Activated CD8-positive, alpha-beta memory T cell treated with anti-CD3 and anti-CD28 coated beads for 36 hours (primary cell): ENCODE data around the gene IL12RB2. TPM values are rescaled to one million over a fixed set of nuclear protein-coding genes. Genes with fewer than 3 reads are reported as not detected.

ENCODE experiments used
- CTCF ChIA-PET: fragments of 350-600 bp; sonication (Branson Sonifier 250); formaldehyde crosslinking; loops from one replicate; lab custom pipeline; 2021; ENCODE audit warnings: antibody characterized with exemption; lab: Charles Lee
- POLR2A ChIA-PET: fragments of 350-600 bp; sonication (Branson Sonifier 250); formaldehyde crosslinking; loops from one replicate; lab custom pipeline; 2021; ENCODE audit warnings: antibody characterized with exemption; lab: Charles Lee
- total RNA-seq, 2 experiments: library from RNA; stranded (reverse); gene quantifications; one replicate each; pipeline ENCODE4 v1.2.3, GENCODE V29; 2021

Gene IL12RB2
- total RNA-seq, 2 experiments from 2014 or later = 48.3 to 49.9 TPM

DNA sequence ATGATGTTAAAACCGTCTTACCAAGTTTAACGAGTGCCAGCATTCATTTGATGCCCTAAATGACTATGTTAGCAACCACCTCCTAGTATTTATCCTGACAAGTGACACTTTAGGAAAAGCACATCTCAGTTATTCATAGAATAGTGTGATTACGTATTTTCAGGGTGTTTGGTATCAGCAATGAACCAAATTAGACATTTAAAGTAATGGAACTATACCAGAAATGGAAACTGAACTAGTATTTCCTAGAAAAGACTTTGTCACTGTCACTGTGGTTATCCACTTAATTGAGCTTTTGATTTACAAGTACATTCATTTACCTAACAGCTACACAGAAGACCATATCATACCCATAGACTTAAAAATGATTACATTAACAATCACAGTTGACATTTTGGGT lies 3.6 kb upstream of the IL12RB2 start:
- ChIA-PET POLR2A (interaction anchor here (0.6 kb wide), 1 partner anchor 30 kb away, joined by 3 read pairs; no protein-coding TSS in a partner anchor), CTCF (interaction anchor here (1.4 to 2.0 kb wide), 2 partner anchors 29 kb away, joined by 3 to 6 read pairs; no protein-coding TSS in a partner anchor)

DNA sequence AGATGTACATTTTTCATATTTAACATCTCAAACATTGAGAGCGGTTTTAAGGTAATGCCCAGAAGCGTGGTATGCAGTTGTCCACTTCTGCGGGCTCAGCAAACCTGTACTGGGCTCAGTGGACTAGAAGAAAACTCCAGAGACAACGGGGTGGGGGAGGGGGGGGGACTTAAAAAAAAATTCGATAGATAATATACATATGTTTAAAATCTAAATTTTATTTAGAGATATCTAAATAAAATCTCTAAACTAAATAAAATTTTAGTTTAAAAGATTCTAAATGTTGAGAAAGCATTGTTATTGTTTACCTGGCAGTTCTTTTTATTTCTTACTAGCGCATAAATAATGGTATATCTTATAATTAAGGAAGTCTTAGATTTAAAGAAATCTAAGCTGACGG lies 1.1 kb upstream of the IL12RB2 start:
- ChIA-PET POLR2A (interaction anchor here (1.4 kb wide), 1 partner anchor 30 kb away, joined by 7 read pairs; no protein-coding TSS in a partner anchor), CTCF (no interaction called here)

DNA sequence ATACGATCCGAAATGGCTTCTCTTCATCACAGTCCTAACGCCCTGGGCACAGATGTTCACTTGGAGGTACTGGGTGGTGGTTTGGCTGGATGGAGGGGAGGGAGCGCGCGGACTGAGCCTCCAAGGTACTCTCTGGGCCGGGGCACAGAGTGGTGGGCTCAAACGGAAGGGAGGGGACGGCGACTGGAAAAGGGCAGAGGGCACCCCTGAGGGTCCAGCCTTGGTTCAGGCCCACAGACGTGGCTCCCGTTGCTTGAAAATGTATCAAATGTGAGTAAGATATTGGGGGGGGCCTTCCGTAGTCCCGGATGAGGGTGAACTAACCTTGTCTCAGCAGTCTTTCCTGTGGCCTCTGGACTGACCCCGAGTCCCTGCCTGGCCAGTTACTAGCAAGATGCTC lies 463 bp downstream of the IL12RB2 start:
- POLR2A ChIA-PET = interaction anchor here (0.6 to 1.4 kb wide), 2 partner anchors 24 to 29 kb away, joined by 7 read pairs; no protein-coding TSS in a partner anchor
- CTCF ChIA-PET = no interaction called here

DNA sequence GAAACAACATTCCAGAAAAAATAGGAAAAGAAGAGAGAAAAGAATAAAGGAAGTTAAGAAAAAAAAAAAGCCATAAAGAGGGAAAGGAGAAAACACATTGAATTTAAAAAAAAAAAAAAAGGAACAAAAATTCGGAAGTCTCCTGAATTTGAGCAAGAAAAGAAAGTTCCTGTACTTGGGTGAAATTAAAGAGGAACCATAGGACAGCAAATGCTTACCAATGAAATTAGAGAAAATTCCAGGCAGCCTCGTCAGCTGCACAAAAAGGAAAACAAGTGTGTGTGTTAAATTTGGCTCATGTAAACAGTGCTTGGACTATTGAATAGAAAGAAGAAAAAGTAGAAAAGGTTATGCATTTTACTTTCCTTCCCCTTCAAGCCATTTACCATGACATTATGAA lies 4.9 kb downstream of the IL12RB2 start:
- POLR2A ChIA-PET = no interaction called here
- CTCF ChIA-PET = no interaction called here

DNA sequence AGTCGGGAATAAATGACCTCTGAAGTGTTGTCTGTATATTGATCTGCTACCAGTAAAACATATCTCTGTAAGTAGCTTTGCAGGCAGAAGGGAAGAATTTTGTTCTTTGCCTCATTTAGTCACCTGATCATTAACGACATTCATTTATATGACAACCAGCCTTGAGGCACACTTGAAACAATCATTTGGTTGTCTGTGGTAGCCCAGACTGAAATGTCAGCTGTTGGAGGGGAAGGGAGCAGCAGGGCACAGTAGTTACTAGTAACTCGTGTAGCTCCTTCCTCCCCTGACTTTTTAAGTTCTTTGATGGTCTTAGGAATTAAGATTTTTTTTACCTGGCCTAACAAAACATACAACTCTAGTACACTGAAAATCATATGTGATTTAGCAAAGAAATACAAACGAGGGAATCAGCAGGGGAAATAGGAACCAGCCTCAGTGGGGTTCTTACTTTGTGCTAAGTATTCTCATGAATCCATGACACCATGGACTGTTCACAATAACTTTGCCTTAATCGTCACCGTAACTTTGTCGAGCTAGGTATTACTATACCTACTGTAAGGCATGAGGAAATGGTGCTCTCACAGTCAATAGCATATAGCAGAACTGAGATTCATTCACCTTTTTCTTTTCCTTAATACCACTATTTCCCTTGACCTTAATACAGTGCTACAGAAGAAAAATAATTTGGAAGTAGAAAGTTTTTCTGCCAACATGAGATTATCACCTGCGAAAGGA lies 6.4 kb downstream of the IL12RB2 start:
- ChIA-PET POLR2A (interaction anchor here (0.6 to 0.8 kb wide), 2 partner anchors 19 to 111 kb away, joined by 3 to 5 read pairs; no protein-coding TSS in a partner anchor), CTCF (interaction anchor here (0.6 to 1.2 kb wide), 2 partner anchors 13 to 39 kb away, joined by 3 read pairs; no protein-coding TSS in a partner anchor)

DNA sequence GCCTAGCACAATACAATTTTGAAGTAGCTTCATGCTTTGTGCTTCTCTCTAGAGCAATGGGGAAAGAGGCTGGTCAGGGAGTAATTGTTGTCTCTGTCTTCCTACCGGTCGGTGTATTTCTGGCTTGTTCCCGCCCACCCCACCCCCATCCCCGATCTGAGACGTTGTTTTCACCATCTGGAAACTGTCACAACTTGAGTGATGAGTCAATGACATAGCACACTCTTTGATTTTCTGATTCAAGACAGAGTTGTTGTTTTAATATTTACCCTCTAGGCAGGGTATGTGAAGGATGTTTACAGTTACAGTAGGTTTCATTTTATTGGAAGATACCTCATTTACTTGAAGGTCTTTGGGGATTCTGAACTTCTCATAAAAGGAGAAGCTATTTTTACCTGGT lies 7.0 kb downstream of the IL12RB2 start:
- POLR2A ChIA-PET = no interaction called here
- CTCF ChIA-PET = interaction anchor here (0.6 to 1.2 kb wide), 2 partner anchors 12 to 40 kb away, joined by 3 read pairs; no protein-coding TSS in a partner anchor

DNA sequence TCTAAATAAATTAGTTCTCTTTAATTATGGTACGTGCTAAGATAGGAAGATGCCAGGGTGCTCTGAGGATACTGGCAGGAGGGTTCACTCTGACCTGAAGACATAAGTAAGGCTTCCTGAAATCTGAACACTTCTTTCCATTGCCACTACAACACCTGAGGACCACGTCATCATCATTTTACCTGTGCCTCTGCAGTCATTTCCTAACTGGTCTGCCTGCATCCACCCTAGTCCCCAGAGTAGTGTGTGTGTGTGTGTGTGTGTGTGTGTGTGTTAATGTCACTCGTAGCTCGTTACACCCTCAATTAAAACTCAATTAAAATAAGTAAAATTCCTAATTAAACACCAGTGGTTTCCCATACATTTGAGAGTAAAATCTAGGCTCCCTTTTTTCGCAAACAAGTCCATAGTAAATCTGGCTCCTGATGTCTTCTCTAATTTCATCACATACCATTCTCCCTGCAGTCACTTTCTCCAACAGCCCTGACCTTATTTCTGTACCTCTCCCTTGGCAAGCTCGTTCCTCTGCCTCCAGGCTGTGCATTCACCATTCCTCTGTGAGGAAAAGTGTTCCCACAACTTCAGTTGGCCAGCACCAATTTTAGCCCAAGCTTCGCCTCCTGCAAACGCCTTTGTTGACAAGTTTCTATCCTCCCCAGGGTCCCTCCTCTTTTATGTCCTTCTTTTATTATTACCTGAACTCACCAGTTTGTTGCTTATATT lies 8.7 kb downstream of the IL12RB2 start:
- POLR2A ChIA-PET = no interaction called here
- CTCF ChIA-PET = no interaction called here

DNA sequence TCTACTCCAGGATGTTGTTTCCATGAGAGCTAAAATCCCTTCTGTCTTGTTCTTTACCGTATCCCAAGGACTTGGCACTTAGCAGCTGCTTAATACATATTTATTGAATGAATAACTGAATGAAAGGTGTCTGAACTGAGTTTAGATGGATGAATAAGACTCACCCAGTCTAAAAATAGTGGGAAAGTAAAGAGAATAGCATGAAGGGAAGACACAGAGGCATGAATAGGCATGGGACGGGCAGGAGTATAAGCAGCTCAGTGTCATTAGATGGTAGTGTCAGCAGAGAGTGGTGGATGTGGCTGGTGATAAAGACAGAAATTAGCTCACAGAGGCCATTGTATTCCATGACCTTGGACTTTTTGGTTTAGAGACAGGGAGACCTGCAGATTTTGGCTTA lies 9.2 kb downstream of the IL12RB2 start:
- ChIA-PET POLR2A (no interaction called here), CTCF (no interaction called here)

DNA sequence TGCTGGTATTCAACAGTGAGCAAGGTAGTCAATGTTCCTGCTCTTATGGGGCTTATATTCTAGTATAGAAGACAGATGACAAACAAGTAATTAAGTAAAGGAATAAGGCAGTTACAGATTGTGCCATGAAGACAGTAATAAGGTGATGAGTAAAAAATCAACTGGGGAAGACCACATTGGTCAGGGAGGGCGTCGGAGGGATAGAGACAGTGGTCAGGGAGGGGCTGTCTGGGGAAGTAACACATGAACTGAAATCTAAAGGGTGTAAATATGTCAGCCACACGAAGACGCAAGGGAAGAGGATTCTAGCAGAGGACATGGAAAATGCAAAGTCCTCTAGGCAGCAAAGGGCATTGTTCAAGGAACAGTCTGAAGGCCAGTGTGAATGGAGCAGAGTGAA lies 10.1 kb downstream of the IL12RB2 start:
- POLR2A ChIA-PET = no interaction called here
- CTCF ChIA-PET = no interaction called here

DNA sequence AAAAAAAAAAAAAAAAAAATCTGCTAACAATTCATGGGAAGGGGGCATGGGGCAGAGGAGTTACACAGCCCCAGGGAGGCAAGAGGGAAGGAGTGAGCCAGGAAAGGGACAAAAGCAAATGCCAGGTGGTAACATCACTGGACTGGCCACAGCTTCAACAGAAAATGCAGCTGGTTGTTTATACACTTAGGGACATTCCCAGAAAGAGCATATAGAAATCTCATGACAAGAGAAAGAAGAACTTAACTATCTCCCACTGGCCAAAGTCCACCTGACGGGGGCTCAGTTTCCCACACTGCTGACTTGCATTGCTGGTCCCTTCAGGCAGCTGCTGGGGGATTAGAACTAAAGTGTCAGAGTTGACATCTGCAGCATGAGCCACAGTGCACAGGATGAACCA lies 14.8 kb downstream of the IL12RB2 start:
- POLR2A ChIA-PET = no interaction called here
- CTCF ChIA-PET = no interaction called here

DNA sequence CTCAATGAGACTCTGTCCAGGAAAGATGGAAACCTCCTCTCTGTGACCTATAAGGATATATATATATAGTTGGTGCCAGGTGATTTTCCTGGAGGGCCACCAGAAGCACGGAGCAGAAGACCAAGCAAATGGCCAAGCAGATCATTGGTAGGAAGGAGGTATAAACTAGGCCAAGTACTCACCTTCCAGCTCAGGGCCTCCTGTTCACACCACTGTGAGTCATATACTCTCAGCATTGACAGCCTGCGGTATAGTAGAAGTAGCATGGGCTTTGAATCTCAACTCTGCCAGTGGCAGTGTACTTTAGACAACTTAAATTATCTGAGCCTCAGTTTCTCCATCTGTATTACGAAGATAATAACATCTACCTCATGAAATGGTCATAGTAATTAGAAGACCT lies 15.4 kb downstream of the IL12RB2 start:
- ChIA-PET POLR2A (no interaction called here), CTCF (no interaction called here)

DNA sequence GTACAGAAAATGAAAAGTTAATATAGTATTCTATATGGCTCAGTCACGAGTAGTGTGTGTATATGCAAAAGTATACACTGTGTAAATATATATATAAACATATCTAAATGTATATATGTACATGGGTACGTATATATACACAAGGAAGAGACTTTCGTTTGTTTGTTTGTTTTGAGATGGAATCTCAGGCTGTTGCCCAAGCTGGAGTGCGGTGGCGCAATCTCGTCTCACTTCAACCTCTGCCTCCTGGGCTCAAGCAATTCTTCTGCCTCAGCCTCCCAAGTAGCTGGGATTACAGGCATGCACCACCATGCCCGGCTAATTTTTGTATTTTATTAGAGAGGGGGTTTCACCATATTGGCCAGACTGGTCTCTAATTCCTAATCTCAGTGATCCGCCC lies 16.4 kb downstream of the IL12RB2 start:
- ChIA-PET POLR2A (no interaction called here), CTCF (interaction anchor here (1.1 kb wide), 1 partner anchor 45 kb away, joined by 3 read pairs; no protein-coding TSS in a partner anchor)

DNA sequence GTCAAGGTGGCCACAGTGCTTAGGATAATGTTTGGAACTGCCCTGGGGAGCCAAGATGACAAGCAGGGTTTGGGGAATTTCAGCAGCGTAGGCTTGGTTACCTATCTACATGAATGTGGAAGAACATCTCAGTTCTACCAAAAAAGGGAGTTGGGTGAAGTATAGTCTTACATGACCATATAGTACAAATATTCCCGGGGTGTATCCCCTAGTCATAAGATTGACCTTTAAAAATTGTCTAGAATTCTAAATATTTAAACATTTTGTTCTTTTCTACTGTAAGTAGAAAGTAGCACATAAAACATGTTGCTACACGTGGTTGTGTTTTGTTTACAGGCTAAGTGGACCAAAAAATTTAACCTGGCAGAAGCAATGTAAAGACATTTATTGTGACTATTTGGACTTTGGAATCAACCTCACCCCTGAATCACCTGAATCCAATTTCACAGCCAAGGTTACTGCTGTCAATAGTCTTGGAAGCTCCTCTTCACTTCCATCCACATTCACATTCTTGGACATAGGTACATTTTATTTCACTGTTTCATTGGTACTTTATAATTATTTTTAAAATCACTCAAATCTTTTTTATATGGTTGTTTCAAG lies 20.3 kb downstream of the IL12RB2 start:
- ChIA-PET CTCF (no interaction called here), POLR2A (no interaction called here)

DNA sequence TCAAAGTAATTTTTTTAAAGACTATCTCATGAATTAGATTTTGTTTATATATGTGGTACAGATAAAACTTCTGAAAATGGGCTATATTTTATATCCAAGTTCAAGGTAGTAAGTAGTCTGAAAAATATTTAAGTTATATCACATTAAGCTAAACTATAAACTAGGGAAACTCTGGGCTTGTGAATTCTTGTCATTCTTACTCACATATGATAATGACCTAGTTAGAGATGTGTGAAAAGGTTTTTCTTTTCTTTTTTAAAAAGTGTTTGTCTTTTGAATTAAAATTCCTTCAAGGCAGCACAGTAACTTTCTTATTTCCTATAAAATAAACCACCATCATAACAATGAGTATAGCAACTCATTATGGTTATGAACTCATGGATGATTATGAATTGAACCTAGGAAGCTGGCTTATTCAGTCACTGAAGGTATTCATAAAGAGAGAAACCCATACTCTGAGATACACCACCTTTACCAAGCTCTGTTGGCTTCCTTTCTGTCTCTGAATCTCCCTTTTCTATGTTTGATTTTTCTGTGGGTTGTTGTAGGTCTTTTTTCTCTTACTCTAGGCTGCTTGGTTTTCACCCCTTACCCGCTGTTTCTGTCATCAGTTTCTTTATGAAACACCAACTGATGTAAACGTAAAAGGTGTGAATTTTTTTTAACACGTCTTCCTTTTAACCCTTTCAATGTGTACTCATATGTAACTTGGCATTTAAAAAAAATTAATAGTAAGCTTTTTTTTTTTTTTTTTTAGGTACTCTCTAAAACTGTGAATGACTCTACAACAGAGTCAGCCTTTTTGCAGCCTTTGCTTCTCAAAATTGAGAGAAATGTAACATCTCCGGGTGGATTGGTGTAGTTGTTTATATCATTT lies 25.2 kb downstream of the IL12RB2 start:
- POLR2A ChIA-PET = interaction anchor here (0.5 to 1.5 kb wide), 12 partner anchors 17 to 681 kb away, joined by 3 to 10 read pairs (median 5); partner anchors contain the start of genes DNAI4, GADD45A, IL12RB2 and MIER1
- CTCF ChIA-PET = interaction anchor here (1.0 to 2.0 kb wide), 4 partner anchors 29 to 168 kb away, joined by 3 to 6 read pairs (median 4); no protein-coding TSS in a partner anchor

DNA sequence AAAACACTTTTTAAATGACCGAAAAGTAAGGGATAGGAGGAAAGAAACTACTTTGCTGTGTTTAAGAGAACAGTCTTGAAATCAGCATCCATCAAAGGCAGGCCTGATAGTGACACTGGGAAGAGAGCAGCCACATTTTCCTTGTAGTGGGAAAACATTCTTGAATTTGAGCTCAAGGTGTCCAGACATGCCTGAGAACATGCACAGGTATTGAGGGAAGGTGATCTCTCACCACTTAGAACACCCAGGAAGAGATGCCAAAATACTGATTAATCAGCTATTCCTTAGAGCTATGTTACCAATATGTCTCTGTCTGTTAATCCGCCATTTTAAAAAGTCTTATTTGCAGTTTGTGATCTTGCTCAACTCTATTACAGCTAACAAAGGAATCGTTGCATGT lies 25.9 kb downstream of the IL12RB2 start:
- ChIA-PET POLR2A (interaction anchor here (0.7 to 1.5 kb wide), 5 partner anchors 26 to 351 kb away, joined by 3 to 7 read pairs (median 4); partner anchors contain the start of genes GADD45A and SERBP1), CTCF (interaction anchor here (1.1 to 2.0 kb wide), 2 partner anchors 29 to 59 kb away, joined by 4 to 6 read pairs; no protein-coding TSS in a partner anchor)

DNA sequence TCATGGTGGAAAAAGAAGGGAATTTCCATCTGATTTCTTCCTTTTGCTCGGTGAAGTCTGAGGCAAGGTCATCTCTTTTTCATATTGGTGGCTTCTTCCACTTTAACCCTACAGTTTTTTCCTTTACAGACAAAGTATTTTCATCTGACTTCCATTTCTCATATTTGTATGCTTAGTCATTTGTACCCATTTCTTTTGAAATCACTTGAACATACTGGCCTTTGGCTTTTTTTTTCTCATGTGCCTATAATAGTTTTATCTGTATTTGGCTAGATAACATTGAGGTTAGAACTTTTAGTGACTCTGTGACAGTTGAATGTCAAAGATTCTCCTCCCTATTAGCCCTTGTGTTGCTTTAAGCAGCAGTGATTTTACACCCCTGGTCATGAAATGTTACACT lies 27.7 kb downstream of the IL12RB2 start:
- CTCF ChIA-PET = interaction anchor here (1.1 kb wide), 1 partner anchor 96 kb away, joined by 3 read pairs; no protein-coding TSS in a partner anchor
- POLR2A ChIA-PET = no interaction called here

DNA sequence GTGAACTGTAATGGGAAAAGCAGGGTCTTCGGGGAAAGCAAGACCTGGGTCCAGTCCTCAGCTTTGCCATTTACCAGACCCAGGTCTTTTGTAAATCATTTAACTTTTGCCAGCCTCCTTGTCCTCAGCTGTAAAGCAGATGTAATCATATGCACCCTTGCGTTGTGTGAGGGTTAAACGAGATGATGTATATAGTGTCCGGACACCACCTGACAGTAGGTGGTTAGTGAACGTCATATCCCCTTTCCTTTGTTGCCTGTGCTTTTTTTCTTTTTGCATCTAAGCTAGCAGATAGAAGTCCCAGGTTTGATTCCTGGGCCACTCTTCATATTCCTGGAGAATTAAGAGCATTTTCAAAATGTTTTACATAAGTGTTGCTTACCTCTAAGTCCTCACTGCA lies 28.5 kb downstream of the IL12RB2 start:
- POLR2A ChIA-PET = interaction anchor here (1.2 kb wide), 1 partner anchor 29 kb away, joined by 7 read pairs; the partner anchor contains the start of gene IL12RB2
- CTCF ChIA-PET = interaction anchor here (0.6 to 0.9 kb wide), 3 partner anchors 33 to 430 kb away, joined by 3 to 4 read pairs (median 3); no protein-coding TSS in a partner anchor

DNA sequence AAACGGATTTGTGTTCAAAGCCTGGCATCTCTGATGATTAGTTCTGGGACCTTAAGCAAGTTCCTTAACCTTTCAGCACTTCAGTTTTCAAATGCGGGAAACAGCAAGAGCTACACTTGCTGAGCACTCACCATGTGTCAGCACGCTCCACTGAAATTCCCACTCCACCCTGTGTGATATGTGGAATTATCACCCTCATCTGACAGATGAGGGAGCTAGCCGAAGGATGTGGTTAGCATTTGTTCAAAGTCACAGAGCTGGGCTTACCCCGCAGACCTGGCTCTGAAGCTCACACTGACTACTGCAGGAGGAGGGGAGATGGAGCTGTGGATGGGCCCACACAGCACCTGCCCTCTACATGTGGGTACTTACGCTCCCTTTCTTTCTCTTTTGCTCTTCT lies 29.1 kb downstream of the IL12RB2 start:
- ChIA-PET POLR2A (interaction anchor here (1.2 kb wide), 1 partner anchor 29 kb away, joined by 7 read pairs; the partner anchor contains the start of gene IL12RB2), CTCF (interaction anchor here (0.6 to 0.9 kb wide), 2 partner anchors 99 to 429 kb away, joined by 3 to 4 read pairs; no protein-coding TSS in a partner anchor)
